ENCODE results near the gene NSL1.

The NSL1 gene

GRCh38 chr1:212686069-212686468, 105.5 kb downstream of the NSL1 start:
- no peak for TF ChIP-seq CTCF (conservative IDR thresholded peaks at IDR 0.05; ENCODE audit: low read depth, low read length)
- no peak for DNase-seq (ENCODE audit: low read depth)
- H3K4me3 ChIP-seq (ENCODE audit: low read depth, low read length) = no peak overlapping the region

GRCh38 chr1:212685429-212685828, 106.1 kb downstream of the NSL1 start:
- no peak for TF ChIP-seq CTCF (conservative IDR thresholded peaks at IDR 0.05; ENCODE audit: low read depth, low read length)
- DNase-seq (ENCODE audit: low read depth) = no peak
- H3K4me3 ChIP-seq (ENCODE audit: low read depth, low read length) = no peak overlapping the region

GRCh38 chr1:212684521-212685090, 107.0 kb downstream of the NSL1 start:
- TF ChIP-seq CTCF (conservative IDR thresholded peaks at IDR 0.05; ENCODE audit: low read depth, low read length) = no peak
- H3K4me3 ChIP-seq (ENCODE audit: low read depth, low read length) = no peak overlapping the region
- no peak for DNase-seq (ENCODE audit: low read depth)

GRCh38 chr1:212684076-212684475, 107.5 kb downstream of the NSL1 start:
- no peak for TF ChIP-seq CTCF (conservative IDR thresholded peaks at IDR 0.05; ENCODE audit: low read depth, low read length)
- no peak overlapping the region for H3K4me3 ChIP-seq (ENCODE audit: low read depth, low read length)
- DNase-seq (ENCODE audit: low read depth) = no peak

- no peak overlapping the region for H3K4me3 ChIP-seq (ENCODE audit: low read depth, low read length)
- no peak for TF ChIP-seq CTCF (conservative IDR thresholded peaks at IDR 0.05; ENCODE audit: low read depth, low read length)
- no peak for DNase-seq (ENCODE audit: low read depth)
Measured at GRCh38 chr1:212683357-212683722, 108.2 kb downstream of the NSL1 start.

- no peak for DNase-seq (ENCODE audit: low read depth)
- no peak for TF ChIP-seq CTCF (conservative IDR thresholded peaks at IDR 0.05; ENCODE audit: low read depth, low read length)
- H3K4me3 ChIP-seq (ENCODE audit: low read depth, low read length) = no peak overlapping the region
Measured at GRCh38 chr1:212680680-212681389, 110.7 kb downstream of the NSL1 start.
